ENCODE data around the gene CNTNAP2. TPM values are rescaled to one million over a fixed set of nuclear protein-coding genes. Genes with fewer than 3 reads are reported as not detected.

The CNTNAP2 gene
- total RNA-seq, 4 donors from 2014 or later: 0.91 to 16.0 TPM; not detected in 2

GRCh38 chr7:146725520-146725919, 608.9 kb downstream of the CNTNAP2 start:
- Histone ChIP-seq H3K4me3 (no peak overlapping the region), H3K27ac (no peak overlapping the region), H3K9me3 (no peaks in the 10 kb centered on the region), H3K4me1 (no peaks in the 10 kb centered on the region), H3K27me3 (no peaks in the 10 kb centered on the region), H3K36me3 (no peaks in the 10 kb centered on the region)
- TF ChIP-seq CTCF (IDR thresholded peaks at IDR 0.05) (no peak), POLR2A (IDR thresholded peaks at IDR 0.05) (no peak)
- no peak for DNase-seq
- intact Hi-C loops (cut with DNase I; ENCODE audit: low total_unique reads): no loop called here

DNA sequence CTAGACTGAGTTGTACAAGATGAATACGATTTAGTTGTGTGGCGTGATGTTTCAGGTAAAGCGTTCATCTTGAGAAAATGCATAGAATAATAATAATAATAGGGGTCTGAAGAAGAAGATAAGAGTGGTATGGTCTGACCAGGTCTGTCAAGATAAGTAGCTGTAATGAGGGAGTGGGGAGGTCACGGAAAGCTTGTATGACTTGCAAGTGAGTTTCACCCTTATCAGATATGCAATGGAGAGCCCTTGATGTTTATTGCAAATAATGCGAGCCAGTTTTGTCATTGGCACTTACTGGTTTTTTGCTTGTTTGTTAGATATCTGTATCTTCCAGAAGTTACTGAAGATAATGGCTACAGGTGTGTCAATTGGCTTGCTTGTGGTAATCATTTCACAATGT, 611.5 kb downstream of the CNTNAP2 start:
- no peaks in the 10 kb centered on the region for H3K27me3 ChIP-seq
- intact Hi-C loops (cut with DNase I; ENCODE audit: low total_unique reads): no loop called here
- H3K36me3 ChIP-seq: no peaks in the 10 kb centered on the region
- DNase-seq: no peak
- no peaks in the 10 kb centered on the region for H3K4me1 ChIP-seq
- H3K27ac ChIP-seq: no peak overlapping the region
- TF ChIP-seq CTCF (IDR thresholded peaks at IDR 0.05) (no peak), POLR2A (IDR thresholded peaks at IDR 0.05) (no peak)
- no peak overlapping the region for H3K4me3 ChIP-seq
- no peaks in the 10 kb centered on the region for H3K9me3 ChIP-seq

- no peak overlapping the region for H3K27ac ChIP-seq
- TF ChIP-seq CTCF (IDR thresholded peaks at IDR 0.05) (no peak), POLR2A (IDR thresholded peaks at IDR 0.05) (no peak)
- DNase-seq: no peak
- no peaks in the 10 kb centered on the region for H3K36me3 ChIP-seq
- H3K9me3 ChIP-seq: no peaks in the 10 kb centered on the region
- no peak overlapping the region for H3K4me3 ChIP-seq
- intact Hi-C loops (cut with DNase I; ENCODE audit: low total_unique reads): no loop called here
- no peaks in the 10 kb centered on the region for H3K4me1 ChIP-seq
- H3K27me3 ChIP-seq: no peaks in the 10 kb centered on the region
Observed at GRCh38 chr7:146728611-146729010, 612.0 kb downstream of the CNTNAP2 start.

DNA sequence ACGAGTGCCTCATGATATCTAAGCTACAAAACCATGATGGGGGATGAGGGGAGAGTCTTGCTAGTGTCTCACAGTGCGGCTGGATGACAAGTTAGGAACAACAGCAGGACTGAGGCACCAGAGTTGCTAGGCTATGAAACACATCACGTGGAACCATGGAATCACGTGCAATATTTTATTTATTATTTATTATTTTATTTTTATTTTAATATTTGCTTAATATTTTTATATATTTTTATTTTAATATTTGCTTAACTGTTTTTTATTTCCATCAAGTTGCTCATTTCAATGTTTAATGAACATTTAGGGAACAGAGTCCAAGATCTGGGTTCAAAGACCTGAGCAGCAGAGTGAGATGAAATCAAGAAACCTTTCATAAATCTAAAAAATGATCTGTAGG, 614.6 kb downstream of the CNTNAP2 start:
- Histone ChIP-seq H3K27me3 (no peaks in the 10 kb centered on the region), H3K9me3 (no peaks in the 10 kb centered on the region), H3K4me3 (no peak overlapping the region), H3K27ac (no peak overlapping the region), H3K36me3 (no peaks in the 10 kb centered on the region), H3K4me1 (no peaks in the 10 kb centered on the region)
- intact Hi-C loops (cut with DNase I; ENCODE audit: low total_unique reads): no loop called here
- DNase-seq: no peak
- TF ChIP-seq CTCF (IDR thresholded peaks at IDR 0.05) (no peak), POLR2A (IDR thresholded peaks at IDR 0.05) (no peak)

DNA sequence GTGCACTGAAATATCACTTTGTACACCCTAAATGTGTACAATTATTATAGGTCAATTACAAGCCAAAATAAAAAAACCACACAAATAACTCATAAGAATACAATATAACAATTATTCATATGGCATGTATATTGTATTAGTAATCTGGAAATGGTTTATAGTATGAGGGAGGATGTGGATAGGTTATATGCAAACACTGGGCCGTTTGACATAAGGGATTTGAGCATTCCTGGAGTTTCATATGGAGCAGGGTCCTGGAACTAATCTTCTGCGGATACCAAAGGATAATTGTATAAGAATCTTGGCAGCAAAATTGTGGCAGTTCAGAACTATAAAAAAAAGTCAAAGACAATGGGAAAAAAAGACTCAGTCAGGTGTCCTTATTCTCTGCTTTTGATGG, 619.4 kb downstream of the CNTNAP2 start:
- Histone ChIP-seq H3K27me3 (no peaks in the 10 kb centered on the region), H3K4me3 (no peak overlapping the region), H3K27ac (no peak overlapping the region), H3K36me3 (no peaks in the 10 kb centered on the region), H3K4me1 (no peaks in the 10 kb centered on the region), H3K9me3 (no peaks in the 10 kb centered on the region)
- intact Hi-C loops (cut with DNase I; ENCODE audit: low total_unique reads): no loop called here
- TF ChIP-seq CTCF (IDR thresholded peaks at IDR 0.05) (no peak), POLR2A (IDR thresholded peaks at IDR 0.05) (no peak)
- DNase-seq: no peak

All from uterus (tissue), 4 donors.